Central memory CD8-positive, alpha-beta T cell (primary cell): ENCODE data around the gene KIAA0586.

ENCODE experiments used
- ATAC-seq: fragments of 150-1000 bp; cut with Tn5 transposase; replicated peaks from 2 replicates; pipeline ENCODE4 v1.10.0; 2022; ENCODE audit warnings: mild to moderate bottlenecking, moderate FRiP score, moderate number of reproducible peaks; ENCODE audit not compliant: poor library complexity, severe bottlenecking; ENCODE audit errors: extremely low read depth
- DNase-seq, 2 donors: peaks; one replicate each; pipeline ENCODE4 v3.0.0; 2021; ENCODE audit warnings: low spot score in 2 of 2
- H3K27ac Mint-ChIP-seq: one replicate; pipeline ENCODE4 v1.8.0; 2022; ENCODE audit warnings: low read depth, mild to moderate bottlenecking, moderate library complexity, mixed read lengths
- H3K27me3 Mint-ChIP-seq: one replicate; pipeline ENCODE4 v1.8.0; 2022; ENCODE audit warnings: mixed read lengths
- H3K36me3 Mint-ChIP-seq: one replicate; pipeline ENCODE4 v1.8.0; 2022; ENCODE audit warnings: mild to moderate bottlenecking, moderate library complexity, mixed read lengths; ENCODE audit not compliant: insufficient read depth
- H3K4me1 Mint-ChIP-seq: one replicate; pipeline ENCODE4 v1.8.0; 2022; ENCODE audit warnings: mixed read lengths
- H3K4me3 Mint-ChIP-seq: one replicate; pipeline ENCODE4 v1.8.0; 2022; ENCODE audit warnings: mild to moderate bottlenecking, moderate library complexity, mixed read lengths
- H3K9me3 Mint-ChIP-seq: one replicate; pipeline ENCODE4 v1.8.0; 2022; ENCODE audit warnings: mixed read lengths

KIAA0586 gene

DNA sequence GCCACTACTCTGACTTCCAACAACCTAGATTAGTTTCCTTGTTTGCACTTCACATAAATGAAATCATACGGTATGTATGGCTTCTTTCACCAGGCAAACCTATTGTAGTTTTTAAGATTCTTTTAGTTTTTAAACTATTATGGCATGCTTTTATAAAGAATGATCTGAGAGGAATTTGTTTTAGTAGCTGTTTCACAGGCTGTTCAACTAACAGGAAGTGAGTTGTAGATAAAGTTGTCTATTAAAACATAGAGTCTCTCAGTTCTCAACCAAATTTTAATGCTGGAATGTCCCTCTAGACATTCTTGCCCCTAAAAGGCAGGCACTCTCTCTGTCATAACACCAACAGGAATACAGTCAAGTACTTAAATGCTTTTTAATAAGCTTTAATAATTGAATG lies 107.5 kb downstream of the KIAA0586 start:
- no peak overlapping the region for H3K4me3 Mint-ChIP-seq
- ATAC-seq = no peak
- peaks cover 5% of the 10 kb centered on the region for H3K4me1 Mint-ChIP-seq
- H3K36me3 Mint-ChIP-seq = peaks cover 2% of the 10 kb centered on the region
- no peak for DNase-seq
- no peaks in the 10 kb centered on the region for H3K9me3 Mint-ChIP-seq
- H3K27ac Mint-ChIP-seq = no peak overlapping the region
- H3K27me3 Mint-ChIP-seq = no peaks in the 10 kb centered on the region

- Mint-ChIP-seq H3K4me1 (peaks cover 5% of the 10 kb centered on the region), H3K36me3 (peaks cover 2% of the 10 kb centered on the region), H3K27ac (no peak overlapping the region), H3K9me3 (no peaks in the 10 kb centered on the region), H3K27me3 (no peaks in the 10 kb centered on the region), H3K4me3 (no peak overlapping the region)
- no peak for ATAC-seq
- DNase-seq = no peak
Measured at GRCh38 chr14:58537004-58537403, 109.5 kb downstream of the KIAA0586 start.

GRCh38 chr14:58540749-58541632 lies 113.5 kb downstream of the KIAA0586 start:
- ATAC-seq (no peak), DNase-seq (no peak)
- no peaks in the 10 kb centered on the region for H3K9me3 Mint-ChIP-seq
- H3K27me3 Mint-ChIP-seq = no peaks in the 10 kb centered on the region
- no peak overlapping the region for H3K4me3 Mint-ChIP-seq
- no peaks in the 10 kb centered on the region for H3K4me1 Mint-ChIP-seq
- no peaks in the 10 kb centered on the region for H3K36me3 Mint-ChIP-seq
- H3K27ac Mint-ChIP-seq = no peak overlapping the region

DNA sequence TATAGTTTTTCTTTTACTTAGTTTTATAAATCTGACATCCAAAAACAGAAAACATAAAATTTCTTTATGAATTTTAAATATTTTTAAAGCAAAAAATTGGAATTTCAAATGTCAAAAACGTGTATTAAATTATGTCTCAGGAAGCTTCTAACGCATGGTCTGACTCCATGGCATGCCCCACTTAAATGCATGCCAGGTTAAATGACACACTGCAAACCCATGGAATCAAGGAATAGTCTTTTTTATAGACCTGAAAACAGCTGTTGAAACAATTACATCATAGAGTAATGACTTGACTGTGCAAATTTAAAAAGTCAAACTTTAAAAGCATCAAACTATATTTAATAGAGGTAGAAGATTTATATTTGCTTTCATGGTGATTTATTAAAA lies 114.1 kb downstream of the KIAA0586 start:
- Mint-ChIP-seq H3K4me1 (no peaks in the 10 kb centered on the region), H3K27me3 (no peaks in the 10 kb centered on the region), H3K9me3 (no peaks in the 10 kb centered on the region), H3K27ac (no peak overlapping the region), H3K4me3 (no peak overlapping the region), H3K36me3 (no peaks in the 10 kb centered on the region)
- no peak for ATAC-seq
- DNase-seq = no peak

DNA sequence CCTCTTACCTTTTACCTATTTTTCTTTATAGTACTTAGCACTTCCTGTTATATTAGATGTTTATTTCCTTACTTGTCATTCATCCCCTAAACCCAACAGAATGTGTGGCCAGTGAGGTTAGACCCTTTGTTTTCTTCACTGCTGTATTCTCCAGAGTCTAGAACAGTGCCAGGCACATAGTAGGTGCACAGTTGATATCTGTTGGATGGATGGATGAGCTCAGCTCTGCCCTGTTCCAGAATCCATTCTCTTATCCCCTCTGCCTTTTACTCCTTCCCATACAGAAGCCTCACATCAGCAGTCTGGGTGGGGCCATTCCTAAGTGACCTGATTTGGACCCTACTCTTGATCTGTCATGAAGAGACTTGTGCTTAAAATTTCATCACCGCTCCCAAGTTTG lies 115.7 kb downstream of the KIAA0586 start:
- H3K27me3 Mint-ChIP-seq = no peaks in the 10 kb centered on the region
- H3K4me3 Mint-ChIP-seq = no peak overlapping the region
- ATAC-seq (no peak), DNase-seq (no peak)
- no peaks in the 10 kb centered on the region for H3K4me1 Mint-ChIP-seq
- H3K27ac Mint-ChIP-seq = no peak overlapping the region
- no peaks in the 10 kb centered on the region for H3K9me3 Mint-ChIP-seq
- H3K36me3 Mint-ChIP-seq = peaks cover 2% of the 10 kb centered on the region

DNA sequence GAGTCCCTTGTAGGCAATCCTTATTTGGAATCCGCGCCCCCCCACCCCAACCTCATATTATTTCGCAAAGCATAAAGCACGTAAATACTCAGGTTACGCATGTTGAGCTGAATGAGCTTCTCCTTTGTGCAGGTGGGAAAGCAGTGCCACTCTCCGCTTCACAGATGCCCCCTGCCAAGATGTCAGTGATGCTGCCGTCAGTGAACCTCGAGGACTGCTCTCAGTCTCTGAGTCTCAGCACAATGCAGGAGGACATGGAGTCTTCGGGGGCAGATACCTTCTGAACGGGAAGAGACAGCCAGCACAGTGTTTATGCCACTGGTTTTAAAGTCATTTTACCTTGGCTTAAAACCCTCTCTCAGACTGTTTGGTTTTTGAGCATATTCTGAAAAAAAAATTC lies 120.1 kb downstream of the KIAA0586 start:
- ATAC-seq (no peak), DNase-seq (no peak)
- H3K27me3 Mint-ChIP-seq = no peaks in the 10 kb centered on the region
- H3K27ac Mint-ChIP-seq = no peak overlapping the region
- peaks cover 4% of the 10 kb centered on the region for H3K36me3 Mint-ChIP-seq
- H3K9me3 Mint-ChIP-seq = no peaks in the 10 kb centered on the region
- H3K4me1 Mint-ChIP-seq = no peaks in the 10 kb centered on the region
- no peak overlapping the region for H3K4me3 Mint-ChIP-seq

DNA sequence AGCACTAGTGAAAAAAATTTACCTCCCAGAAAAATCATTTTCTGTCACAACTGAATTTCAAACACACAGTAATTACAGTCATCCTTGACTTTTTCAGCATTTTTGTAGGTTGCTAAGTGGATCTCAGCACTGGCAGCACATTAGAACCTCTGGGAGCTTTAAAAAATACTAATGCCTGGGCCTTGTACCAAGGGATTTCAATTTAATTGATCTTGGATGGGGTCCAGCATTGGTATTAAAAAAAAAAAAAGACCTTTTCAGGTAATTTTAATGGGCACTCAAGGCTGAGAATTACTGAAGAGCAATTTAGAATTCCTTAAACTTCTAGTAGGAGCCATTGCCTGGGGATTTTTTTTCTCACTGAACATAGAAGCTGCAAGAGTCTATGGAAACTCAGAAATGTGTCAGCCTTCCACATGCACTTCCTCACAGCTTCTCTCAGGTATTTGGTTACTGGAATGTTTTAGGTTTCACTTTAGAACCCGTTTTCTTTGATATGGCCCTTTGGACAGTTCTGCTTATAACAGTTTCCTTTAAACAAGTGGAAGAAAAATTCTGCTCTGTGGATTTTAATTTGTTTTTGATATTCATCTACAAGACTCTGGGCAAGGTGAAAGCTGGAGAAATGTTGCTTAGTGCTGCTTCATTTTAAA lies 121.7 kb downstream of the KIAA0586 start:
- no peaks in the 10 kb centered on the region for H3K27me3 Mint-ChIP-seq
- H3K4me1 Mint-ChIP-seq = no peaks in the 10 kb centered on the region
- DNase-seq = no peak
- H3K4me3 Mint-ChIP-seq = no peak overlapping the region
- no peaks in the 10 kb centered on the region for H3K9me3 Mint-ChIP-seq
- H3K27ac Mint-ChIP-seq = no peak overlapping the region
- no peak for ATAC-seq
- peaks cover 4% of the 10 kb centered on the region for H3K36me3 Mint-ChIP-seq

DNA sequence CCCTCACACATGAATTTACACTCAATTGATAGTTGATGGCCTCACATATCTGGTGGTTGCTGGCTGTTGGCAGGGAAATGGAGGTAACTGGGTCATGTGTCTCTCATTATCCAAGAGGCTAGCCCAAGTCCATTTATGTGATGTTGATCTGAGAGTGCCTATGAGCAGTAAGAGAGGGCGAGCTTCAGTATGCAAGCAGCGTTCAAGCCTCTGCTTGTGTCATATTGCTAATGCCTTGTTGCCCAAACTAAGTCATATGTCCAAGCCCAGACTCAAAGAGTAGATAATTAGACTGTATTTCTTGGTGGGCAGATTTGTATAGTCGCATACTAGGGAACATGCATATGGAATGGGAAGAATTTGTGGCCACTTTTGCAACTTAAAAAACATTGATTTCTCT lies 126.4 kb downstream of the KIAA0586 start:
- H3K36me3 Mint-ChIP-seq = peaks cover 2% of the 10 kb centered on the region
- no peak overlapping the region for H3K4me3 Mint-ChIP-seq
- no peaks in the 10 kb centered on the region for H3K9me3 Mint-ChIP-seq
- ATAC-seq (no peak), DNase-seq (no peak)
- H3K4me1 Mint-ChIP-seq = no peaks in the 10 kb centered on the region
- no peaks in the 10 kb centered on the region for H3K27me3 Mint-ChIP-seq
- H3K27ac Mint-ChIP-seq = no peak overlapping the region

DNA sequence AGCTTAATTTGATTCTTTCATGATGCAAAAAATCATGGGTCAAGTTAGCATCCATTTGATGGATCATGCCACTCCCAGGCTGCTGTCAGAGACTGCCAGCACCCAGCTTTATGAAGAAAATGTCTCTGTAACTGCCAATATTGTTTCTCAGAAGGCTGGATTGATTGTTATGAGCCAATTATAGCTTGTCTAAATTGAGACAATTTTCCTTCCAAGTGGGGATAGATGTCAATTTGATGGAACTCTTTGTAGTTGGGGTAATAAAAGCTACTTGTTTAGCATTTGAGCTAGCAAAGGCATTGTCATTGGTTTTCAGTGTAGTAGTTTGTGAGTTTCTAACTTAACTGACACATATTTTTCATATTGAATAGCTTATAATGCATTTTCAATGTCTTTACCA lies 128.1 kb downstream of the KIAA0586 start:
- no peak overlapping the region for H3K4me3 Mint-ChIP-seq
- DNase-seq (no peak), ATAC-seq (no peak)
- peaks cover 2% of the 10 kb centered on the region for H3K36me3 Mint-ChIP-seq
- H3K4me1 Mint-ChIP-seq = no peaks in the 10 kb centered on the region
- H3K27me3 Mint-ChIP-seq = no peaks in the 10 kb centered on the region
- no peaks in the 10 kb centered on the region for H3K9me3 Mint-ChIP-seq
- no peak overlapping the region for H3K27ac Mint-ChIP-seq

GRCh38 chr14:58557242-58557641 lies 129.7 kb downstream of the KIAA0586 start:
- no peaks in the 10 kb centered on the region for H3K36me3 Mint-ChIP-seq
- H3K9me3 Mint-ChIP-seq = no peaks in the 10 kb centered on the region
- no peaks in the 10 kb centered on the region for H3K27me3 Mint-ChIP-seq
- H3K4me1 Mint-ChIP-seq = no peaks in the 10 kb centered on the region
- H3K27ac Mint-ChIP-seq = no peak overlapping the region
- no peak overlapping the region for H3K4me3 Mint-ChIP-seq
- DNase-seq = no peak
- no peak for ATAC-seq

DNA sequence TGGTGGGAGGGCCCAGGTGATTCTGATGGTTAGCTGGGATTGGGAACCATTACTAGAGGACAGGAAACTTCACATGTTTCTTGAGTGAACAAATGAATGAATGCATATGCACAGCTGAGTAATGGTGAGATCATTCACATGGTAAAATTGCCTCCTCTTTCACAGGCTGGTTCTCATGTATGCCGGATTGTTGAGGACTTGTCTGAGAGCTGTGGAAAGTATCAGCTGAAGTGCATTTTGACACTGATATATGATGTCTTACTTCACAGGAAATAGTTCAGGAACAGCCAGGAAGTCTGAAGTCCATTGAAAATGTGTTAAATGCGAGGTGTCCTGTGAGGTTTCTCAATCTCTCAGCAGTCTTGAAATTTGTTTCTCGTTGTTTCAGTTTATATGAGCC lies 132.7 kb downstream of the KIAA0586 start:
- H3K36me3 Mint-ChIP-seq = no peaks in the 10 kb centered on the region
- H3K9me3 Mint-ChIP-seq = no peaks in the 10 kb centered on the region
- ATAC-seq (no peak), DNase-seq (no peak)
- H3K27me3 Mint-ChIP-seq = no peaks in the 10 kb centered on the region
- H3K4me1 Mint-ChIP-seq = no peaks in the 10 kb centered on the region
- H3K27ac Mint-ChIP-seq = no peak overlapping the region
- H3K4me3 Mint-ChIP-seq = no peak overlapping the region

- H3K4me1 Mint-ChIP-seq = no peaks in the 10 kb centered on the region
- no peaks in the 10 kb centered on the region for H3K36me3 Mint-ChIP-seq
- no peaks in the 10 kb centered on the region for H3K27me3 Mint-ChIP-seq
- no peak overlapping the region for H3K4me3 Mint-ChIP-seq
- no peaks in the 10 kb centered on the region for H3K9me3 Mint-ChIP-seq
- DNase-seq = no peak
- ATAC-seq = no peak
- H3K27ac Mint-ChIP-seq = no peak overlapping the region
Measured at GRCh38 chr14:58562141-58562540, 134.6 kb downstream of the KIAA0586 start.

GRCh38 chr14:58563978-58564377 lies 136.5 kb downstream of the KIAA0586 start:
- DNase-seq (no peak), ATAC-seq (no peak)
- Mint-ChIP-seq H3K9me3 (no peaks in the 10 kb centered on the region), H3K4me3 (no peak overlapping the region), H3K36me3 (no peaks in the 10 kb centered on the region), H3K4me1 (no peaks in the 10 kb centered on the region), H3K27me3 (no peaks in the 10 kb centered on the region), H3K27ac (no peak overlapping the region)
